Pancreas (tissue), 10 donors: ENCODE results near the gene DNAJC30. TPM values are rescaled to one million over a fixed set of nuclear protein-coding genes. Genes with fewer than 3 reads are reported as not detected.
"Not testable (repeated sequence)": the region's sequence is repeated elsewhere in the genome, so short reads cannot be mapped to it uniquely, and the experiment has no call there.

Experiments used
- ATAC-seq, 4 donors: fragments of 200-7000 bp; cut with Tn5 transposase; one replicate each; pipeline versions ENCODE4 v1.8.0 to v1.9.1; 2020; ENCODE audit warnings: mild to moderate bottlenecking in 4 of 4, moderate library complexity in 4 of 4
- DNase-seq, 6 donors: peaks; one replicate each; pipeline ENCODE4 v3.0.0-alpha.2; 2020
- FAIRE-seq: peaks from 2 replicates; lab custom pipeline; 2012; peaks lifted over from hg19 to GRCh38; lab: Jason Lieb, UNC
- H3K27ac ChIP-seq, 4 donors: fragments of 200-600 bp; sonication (generic); 1 replicate in 3 of 4; 2 replicates in 1 of 4; pipeline versions ENCODE4 v1.5.0 to v1.8.0; 2020
- H3K27me3 ChIP-seq, 4 donors: fragments of 200-600 bp; one replicate each; pipeline ENCODE4 v1.8.0; 2021
- H3K36me3 ChIP-seq, 3 donors: fragments of 200-600 bp; sonication (generic) in 1 of 3; one replicate each; pipeline versions ENCODE4 v1.5.0 to v1.8.0; 2020 to 2021
- H3K4me1 ChIP-seq, 3 donors: fragments of 200-600 bp; one replicate each; pipeline ENCODE4 v1.8.0; 2021
- H3K4me3 ChIP-seq, 4 donors: fragments of 200-600 bp; sonication (generic) in 2 of 4; one replicate each; pipeline versions ENCODE4 v1.5.0 to v1.8.0; 2020 to 2021
- H3K9me3 ChIP-seq, 4 donors: fragments of 200-600 bp; one replicate each; pipeline ENCODE4 v1.8.0; 2021
- CTCF ChIP-seq, 4 donors: fragments of 200-600 bp; sonication (generic) in 3 of 4; IDR thresholded peaks; one replicate each; pipeline versions ENCODE4 v1.5.0 to v1.8.0; 2021; ENCODE audit warnings: antibody characterized with exemption in 4 of 4
- WGBS, 2 donors: extraction: QIAGEN DNeasy Blood & Tissue Kit; methylation state at CpG; one replicate each; pipeline ENCODE4 v1.1.7; 2013; 5-methylcytosine and 5-hydroxymethylcytosine counted together
- intact Hi-C, 3 donors: fragments of 100-400 bp; cut with DNase I; formaldehyde crosslinking; loops; one replicate each; pipeline versions ENCODE4 v1.11.1 to v1.14.2; 2022
- polyA plus RNA-seq, 2 donors: library from polyadenylated mRNA; stranded (reverse); fragments of 200-250 nt; gene quantifications; one replicate each; pipeline ENCODE4 v1.2.3, GENCODE V29; 2013
- total RNA-seq, 6 donors: library from RNA; stranded (reverse); fragmentation: NEBNext Ultra II Directional in 4 of 6; extraction: Animal tissue kit (Norgen Biotek cat#: 25700) in 4 of 6; gene quantifications; one replicate each; pipeline versions ENCODE4 v1.2.1 to v1.2.4, GENCODE V29; 2021 to 2023
- donor health status: healthy with polysubstance abuse.
- donor health status: DM: no; HTN: no; CAD: no; lungs with moderate emphysema.
- donor health status: DM: no; HTN: no; CAD: no.
- donor health status: control.
- donor health status: control.
- donor health status: Bipolar disorder and iron deficiency.
- donor health status: DM: yes; HTN: yes; CAD: no.
- donor health status: DM: no; HTN: no; CAD: no.
- donor health status: DM: no; HTN: no; CAD: no.
- donor health status: DM: yes; HTN: yes; CAD: no.

The DNAJC30 gene
- total and polyA plus RNA-seq, 8 donors = 4.1 to 8.2 (median 5.6) TPM

- Histone ChIP-seq H3K9me3 (no peaks in the 10 kb centered on the region), H3K4me1 (no peaks in the 10 kb centered on the region), H3K27me3 (no peaks in the 10 kb centered on the region), H3K4me3 (peak within 1 kb of the TSS; percentile 23 to 67 (median 52)), H3K27ac (peak within 1 kb of the TSS in 2 of 4 donors; percentile 39 to 62), H3K36me3 (no peaks in the 10 kb centered on the region)
- TF ChIP-seq CTCF (IDR thresholded peaks at IDR 0.05) = peak; percentile 69 to 77 (median 72)
- DNase-seq (peak; percentile 86 to 100 (median 94)), FAIRE-seq (no peak), ATAC-seq (peak; percentile 92 to 96 (median 94))
- 3 to 8% methylated on average over 23 to 78 of the region's 79 CpGs for WGBS, 2 donors
- intact Hi-C loops = no loop called here
Observed at GRCh38 chr7:73667344-73668102, 15.7 kb downstream of the DNAJC30 start, which contains the start of gene VPS37D. TSS of gene VPS37D (plus strand) at chr7:73667831. CDS start at chr7:73667959, 128 bp downstream.

GRCh38 chr7:73663033-73663432 lies 20.2 kb downstream of the DNAJC30 start:
- H3K4me1 ChIP-seq = no peaks in the 10 kb centered on the region
- FAIRE-seq (no peak), ATAC-seq (no peak), DNase-seq (no peak)
- H3K27me3 ChIP-seq = no peaks in the 10 kb centered on the region
- H3K27ac ChIP-seq = no peak overlapping the region
- intact Hi-C loops = no loop called here
- TF ChIP-seq CTCF (IDR thresholded peaks at IDR 0.05) = no peak
- H3K36me3 ChIP-seq = no peaks in the 10 kb centered on the region
- no peaks in the 10 kb centered on the region for H3K9me3 ChIP-seq
- no peak overlapping the region for H3K4me3 ChIP-seq

GRCh38 chr7:73660594-73660993 lies 22.7 kb downstream of the DNAJC30 start:
- H3K9me3 ChIP-seq, H3K4me1 ChIP-seq, H3K27me3 ChIP-seq, H3K4me3 ChIP-seq, FAIRE-seq, H3K27ac ChIP-seq, DNase-seq, intact Hi-C loops, ATAC-seq, H3K36me3 ChIP-seq: not testable (repeated sequence)
- WGBS, 2 donors = 37 to 57% methylated on average over 4 of the region's 4 CpGs

- Histone ChIP-seq H3K27me3 (no peaks in the 10 kb centered on the region), H3K4me1 (no peaks in the 10 kb centered on the region), H3K9me3 (no peaks in the 10 kb centered on the region), H3K4me3 (no peak overlapping the region), H3K36me3 (no peaks in the 10 kb centered on the region), H3K27ac (no peak overlapping the region)
- intact Hi-C loops = no loop called here
- FAIRE-seq = no peak
- TF ChIP-seq CTCF (IDR thresholded peaks at IDR 0.05) = no peak
- 50 to 63% methylated on average over 8 of the region's 8 CpGs for WGBS, 2 donors
- no peak for DNase-seq
- no peak for ATAC-seq
Observed at GRCh38 chr7:73659983-73660382, 23.3 kb downstream of the DNAJC30 start.

GRCh38 chr7:73655309-73655708 lies 27.9 kb downstream of the DNAJC30 start:
- H3K36me3 ChIP-seq, intact Hi-C loops, DNase-seq, H3K4me1 ChIP-seq, H3K27ac ChIP-seq, FAIRE-seq, H3K4me3 ChIP-seq, H3K9me3 ChIP-seq, ATAC-seq, H3K27me3 ChIP-seq: not testable (repeated sequence)
- WGBS, 2 donors = 75 to 84% methylated on average over 4 of the region's 4 CpGs

- FAIRE-seq = no peak
- no peaks in the 10 kb centered on the region for H3K4me1 ChIP-seq
- WGBS, 2 donors = 54 to 62% methylated on average over 9 to 11 of the region's 11 CpGs
- TF ChIP-seq CTCF (IDR thresholded peaks at IDR 0.05) = no peak
- no peaks in the 10 kb centered on the region for H3K9me3 ChIP-seq
- no peak overlapping the region for H3K4me3 ChIP-seq
- intact Hi-C loops = no loop called here
- no peaks in the 10 kb centered on the region for H3K36me3 ChIP-seq
- ATAC-seq = peak in 2 of 4 donors; percentile 29 to 58
- DNase-seq = no peak
- H3K27ac ChIP-seq = no peak overlapping the region
- H3K27me3 ChIP-seq = no peaks in the 10 kb centered on the region
Observed at GRCh38 chr7:73652541-73652949, 30.7 kb downstream of the DNAJC30 start.
